Measurements from ENCODE around the gene HIRA.

The HIRA gene

DNA sequence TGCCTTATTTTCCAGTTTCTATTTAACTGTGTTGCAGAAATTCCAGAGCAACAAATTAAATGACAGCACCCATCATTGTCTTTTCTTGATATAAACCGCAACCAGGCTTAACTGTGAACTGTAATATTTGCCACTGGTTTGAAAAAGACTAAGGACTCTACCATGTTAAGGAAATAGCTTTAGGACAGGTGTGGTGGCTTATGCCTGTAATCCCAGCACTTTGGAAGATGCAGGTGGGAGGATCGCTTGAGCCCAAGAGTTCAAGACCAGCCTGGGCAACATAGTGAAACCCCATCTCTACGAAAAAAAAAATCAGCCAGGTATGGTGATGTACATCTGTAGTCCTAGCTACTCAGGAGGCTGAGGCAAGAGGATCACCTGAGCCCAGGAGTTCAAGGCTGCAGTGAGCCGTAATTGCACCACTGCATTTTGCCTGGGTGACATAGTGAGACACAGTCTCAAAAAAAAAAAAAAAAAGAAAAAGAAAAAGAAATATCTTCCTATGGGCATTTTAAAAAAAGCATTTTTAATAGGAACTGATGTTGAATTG is 28.8 kb downstream of the HIRA start:
- no peak for TF ChIP-seq NFIC (IDR thresholded peaks at IDR 0.05)
- no peak for TF ChIP-seq TAF1 (IDR thresholded peaks at IDR 0.05; ENCODE audit: low read depth)
- no peak for TF ChIP-seq CREB1 (IDR thresholded peaks at IDR 0.05; ENCODE audit: low read depth)
- TF ChIP-seq TEAD4 (IDR thresholded peaks at IDR 0.05), result no peak
- TF ChIP-seq ZBTB7A (IDR thresholded peaks at IDR 0.05; ENCODE audit: low read depth), result no peak
- TF ChIP-seq YY1 (IDR thresholded peaks at IDR 0.05; ENCODE audit: low read depth), result no peak
- no peak for TF ChIP-seq MAX (IDR thresholded peaks at IDR 0.05)

GRCh38 chr22:19401483-19401882 is 30.1 kb downstream of the HIRA start:
- TF ChIP-seq FOXM1 (IDR thresholded peaks at IDR 0.05; ENCODE audit: borderline replicate concordance, low read depth) (no peak), TAF1 (IDR thresholded peaks at IDR 0.05; ENCODE audit: low read depth) (no peak), ZBTB7A (IDR thresholded peaks at IDR 0.05; ENCODE audit: low read depth) (no peak), RAD21 (IDR thresholded peaks at IDR 0.05; ENCODE audit: low read depth) (no peak), USF1 (IDR thresholded peaks at IDR 0.05) (no peak), EP300 (IDR thresholded peaks at IDR 0.05; ENCODE audit: borderline replicate concordance) (no peak), CEBPB (IDR thresholded peaks at IDR 0.05) (no peak), EGR1 (IDR thresholded peaks at IDR 0.05) (no peak), TEAD4 (IDR thresholded peaks at IDR 0.05) (no peak), TCF12 (IDR thresholded peaks at IDR 0.05; ENCODE audit: low read depth) (no peak), CREB1 (IDR thresholded peaks at IDR 0.05; ENCODE audit: low read depth) (no peak), NFIC (IDR thresholded peaks at IDR 0.05) (no peak)
- TF ChIP-seq, protein P1, sequence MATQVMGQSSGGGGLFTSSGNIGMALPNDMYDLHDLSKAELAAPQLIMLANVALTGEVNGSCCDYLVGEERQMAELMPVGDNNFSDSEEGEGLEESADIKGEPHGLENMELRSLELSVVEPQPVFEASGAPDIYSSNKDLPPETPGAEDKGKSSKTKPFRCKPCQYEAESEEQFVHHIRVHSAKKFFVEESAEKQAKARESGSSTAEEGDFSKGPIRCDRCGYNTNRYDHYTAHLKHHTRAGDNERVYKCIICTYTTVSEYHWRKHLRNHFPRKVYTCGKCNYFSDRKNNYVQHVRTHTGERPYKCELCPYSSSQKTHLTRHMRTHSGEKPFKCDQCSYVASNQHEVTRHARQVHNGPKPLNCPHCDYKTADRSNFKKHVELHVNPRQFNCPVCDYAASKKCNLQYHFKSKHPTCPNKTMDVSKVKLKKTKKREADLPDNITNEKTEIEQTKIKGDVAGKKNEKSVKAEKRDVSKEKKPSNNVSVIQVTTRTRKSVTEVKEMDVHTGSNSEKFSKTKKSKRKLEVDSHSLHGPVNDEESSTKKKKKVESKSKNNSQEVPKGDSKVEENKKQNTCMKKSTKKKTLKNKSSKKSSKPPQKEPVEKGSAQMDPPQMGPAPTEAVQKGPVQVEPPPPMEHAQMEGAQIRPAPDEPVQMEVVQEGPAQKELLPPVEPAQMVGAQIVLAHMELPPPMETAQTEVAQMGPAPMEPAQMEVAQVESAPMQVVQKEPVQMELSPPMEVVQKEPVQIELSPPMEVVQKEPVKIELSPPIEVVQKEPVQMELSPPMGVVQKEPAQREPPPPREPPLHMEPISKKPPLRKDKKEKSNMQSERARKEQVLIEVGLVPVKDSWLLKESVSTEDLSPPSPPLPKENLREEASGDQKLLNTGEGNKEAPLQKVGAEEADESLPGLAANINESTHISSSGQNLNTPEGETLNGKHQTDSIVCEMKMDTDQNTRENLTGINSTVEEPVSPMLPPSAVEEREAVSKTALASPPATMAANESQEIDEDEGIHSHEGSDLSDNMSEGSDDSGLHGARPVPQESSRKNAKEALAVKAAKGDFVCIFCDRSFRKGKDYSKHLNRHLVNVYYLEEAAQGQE (IDR thresholded peaks at IDR 0.05; ENCODE audit: low read depth), result no peak

DNA sequence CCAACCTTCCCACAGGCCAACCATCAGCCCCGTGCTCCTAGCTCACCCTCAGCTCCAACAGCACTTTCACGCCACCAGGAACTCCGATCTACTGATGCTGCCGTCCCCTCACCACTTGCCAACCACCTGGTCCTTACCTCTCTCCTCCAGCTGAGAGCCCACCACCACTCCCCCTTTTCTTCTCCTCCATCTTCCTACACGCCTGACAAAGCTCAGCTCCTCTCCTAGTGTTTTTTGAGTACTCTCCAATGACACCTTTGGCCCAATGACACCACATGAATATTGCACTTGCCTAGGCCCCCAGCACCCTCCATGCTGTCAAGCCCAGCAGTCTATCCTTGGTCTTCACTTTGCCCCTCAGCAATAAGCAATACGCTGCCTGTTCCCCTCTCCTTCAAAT is 30.7 kb downstream of the HIRA start:
- no peak for TF ChIP-seq RAD21 (IDR thresholded peaks at IDR 0.05; ENCODE audit: low read depth)
- TF ChIP-seq EP300 (IDR thresholded peaks at IDR 0.05; ENCODE audit: borderline replicate concordance), result no peak
- no peak for TF ChIP-seq YY1 (IDR thresholded peaks at IDR 0.05; ENCODE audit: low read depth)
- TF ChIP-seq NFIC (IDR thresholded peaks at IDR 0.05), result no peak
- no peak for TF ChIP-seq TAF1 (IDR thresholded peaks at IDR 0.05; ENCODE audit: low read depth)
- TF ChIP-seq USF1 (IDR thresholded peaks at IDR 0.05), result no peak
- no peak for TF ChIP-seq MAX (IDR thresholded peaks at IDR 0.05)
- TF ChIP-seq ZBTB7A (IDR thresholded peaks at IDR 0.05; ENCODE audit: low read depth), result no peak
- no peak for TF ChIP-seq EGR1 (IDR thresholded peaks at IDR 0.05)

GRCh38 chr22:19398652-19399051 is 32.9 kb downstream of the HIRA start:
- no peak for TF ChIP-seq USF1 (IDR thresholded peaks at IDR 0.05)
- no peak for TF ChIP-seq TAF1 (IDR thresholded peaks at IDR 0.05; ENCODE audit: low read depth)
- TF ChIP-seq CREB1 (IDR thresholded peaks at IDR 0.05; ENCODE audit: low read depth), result no peak
- no peak for TF ChIP-seq ZBTB7A (IDR thresholded peaks at IDR 0.05; ENCODE audit: low read depth)
- no peak for TF ChIP-seq TEAD4 (IDR thresholded peaks at IDR 0.05)
- no peak for TF ChIP-seq FOXM1 (IDR thresholded peaks at IDR 0.05; ENCODE audit: borderline replicate concordance, low read depth)
- TF ChIP-seq NFIC (IDR thresholded peaks at IDR 0.05), result no peak
- TF ChIP-seq CEBPB (IDR thresholded peaks at IDR 0.05), result no peak
- TF ChIP-seq, protein P1 (IDR thresholded peaks at IDR 0.05; ENCODE audit: low read depth), result no peak
- TF ChIP-seq RAD21 (IDR thresholded peaks at IDR 0.05; ENCODE audit: low read depth), result no peak
- no peak for TF ChIP-seq TCF12 (IDR thresholded peaks at IDR 0.05; ENCODE audit: low read depth)
- TF ChIP-seq YY1 (IDR thresholded peaks at IDR 0.05; ENCODE audit: low read depth), result no peak
- TF ChIP-seq MAX (IDR thresholded peaks at IDR 0.05), result no peak
- TF ChIP-seq EP300 (IDR thresholded peaks at IDR 0.05; ENCODE audit: borderline replicate concordance), result no peak
- no peak for TF ChIP-seq EGR1 (IDR thresholded peaks at IDR 0.05)

DNA sequence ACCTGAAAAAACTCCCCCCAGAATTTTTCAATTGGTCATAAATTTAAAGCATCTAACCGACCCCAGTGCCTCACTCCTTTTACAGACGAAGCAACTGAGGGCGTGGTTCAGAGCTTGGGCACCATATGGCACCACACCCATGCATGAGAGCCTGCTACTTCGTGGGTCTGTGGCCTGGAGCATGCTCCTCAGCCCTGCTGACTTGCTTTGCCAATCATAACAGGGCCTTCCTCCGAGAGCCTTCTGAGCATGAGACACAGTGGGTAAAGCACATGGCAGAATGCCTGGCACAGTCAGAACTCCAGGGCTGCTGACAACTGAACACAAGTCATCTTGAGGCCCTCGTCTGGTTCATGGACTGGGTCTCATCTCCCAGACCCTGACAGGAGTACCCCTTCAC is 33.3 kb downstream of the HIRA start:
- TF ChIP-seq EGR1 (IDR thresholded peaks at IDR 0.05), result no peak

DNA sequence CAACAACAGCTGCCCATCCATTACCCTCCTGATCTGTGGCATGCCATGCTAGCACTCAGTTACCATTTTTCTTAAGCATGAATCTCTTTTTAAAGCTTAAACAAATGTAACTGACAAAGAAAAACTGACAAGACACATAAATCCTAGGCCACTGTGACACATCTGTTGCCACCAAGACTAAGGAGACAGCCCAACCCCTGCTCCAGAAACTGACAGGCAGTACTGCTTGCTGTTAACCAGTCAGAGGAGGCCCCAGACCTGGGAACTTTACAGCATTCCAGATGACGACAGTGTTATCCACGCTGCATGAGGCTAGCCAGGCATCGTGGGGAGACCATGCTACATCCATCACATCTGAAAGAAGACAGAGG is 33.8 kb downstream of the HIRA start:
- TF ChIP-seq TEAD4 (IDR thresholded peaks at IDR 0.05), result no peak
- no peak for TF ChIP-seq EGR1 (IDR thresholded peaks at IDR 0.05)
- TF ChIP-seq RAD21 (IDR thresholded peaks at IDR 0.05; ENCODE audit: low read depth), result no peak
- TF ChIP-seq TAF1 (IDR thresholded peaks at IDR 0.05; ENCODE audit: low read depth), result no peak
- TF ChIP-seq EP300 (IDR thresholded peaks at IDR 0.05; ENCODE audit: borderline replicate concordance), result no peak
- TF ChIP-seq CEBPB (IDR thresholded peaks at IDR 0.05), result no peak
- no peak for TF ChIP-seq MAX (IDR thresholded peaks at IDR 0.05)
- no peak for TF ChIP-seq USF1 (IDR thresholded peaks at IDR 0.05)
- no peak for TF ChIP-seq YY1 (IDR thresholded peaks at IDR 0.05; ENCODE audit: low read depth)
- TF ChIP-seq NFIC (IDR thresholded peaks at IDR 0.05), result no peak
- TF ChIP-seq ZBTB7A (IDR thresholded peaks at IDR 0.05; ENCODE audit: low read depth), result no peak
- TF ChIP-seq FOXM1 (IDR thresholded peaks at IDR 0.05; ENCODE audit: borderline replicate concordance, low read depth), result no peak
- TF ChIP-seq TCF12 (IDR thresholded peaks at IDR 0.05; ENCODE audit: low read depth), result no peak

Measured in Ishikawa (cell line).